Measurements from ENCODE around the gene CFD. TPM values are rescaled to one million over a fixed set of nuclear protein-coding genes. Genes with fewer than 3 reads are reported as not detected.

The CFD gene
- total RNA-seq, 4 donors from 2014 or later, result 3.2 to 233 (median 50.2) TPM

GRCh38 chr19:855142-855541 is 4.3 kb upstream of the CFD start:
- Histone ChIP-seq H3K27me3 (peaks cover 9 to 27% of the 10 kb centered on the region in 2 donors), H3K4me1 (peaks cover 3% of the 10 kb centered on the region in 2 donors), H3K27ac (no peak overlapping the region), H3K36me3 (no peaks in the 10 kb centered on the region), H3K4me3 (no peak overlapping the region), H3K9me3 (no peaks in the 10 kb centered on the region)
- DNase-seq, result no peak
- TF ChIP-seq CTCF (IDR thresholded peaks at IDR 0.05), result no peak
- TF ChIP-seq POLR2A (IDR thresholded peaks at IDR 0.05), result no peak
- intact Hi-C loops (cut with DNase I; ENCODE audit: low total_unique reads), result no loop called here

GRCh38 chr19:855566-856120 is 3.8 kb upstream of the CFD start:
- peaks cover 9 to 32% of the 10 kb centered on the region in 2 donors for H3K27me3 ChIP-seq
- no peak overlapping the region for H3K27ac ChIP-seq
- TF ChIP-seq CTCF (IDR thresholded peaks at IDR 0.05) (no peak), POLR2A (IDR thresholded peaks at IDR 0.05) (no peak)
- H3K4me3 ChIP-seq, result no peak overlapping the region
- intact Hi-C loops (cut with DNase I; ENCODE audit: low total_unique reads), result no loop called here
- peaks cover 3 to 8% of the 10 kb centered on the region in 2 donors for H3K4me1 ChIP-seq
- no peaks in the 10 kb centered on the region for H3K9me3 ChIP-seq
- H3K36me3 ChIP-seq, result no peaks in the 10 kb centered on the region
- DNase-seq, result no peak

- intact Hi-C loops (cut with DNase I; ENCODE audit: low total_unique reads), result no loop called here
Observed at GRCh38 chr19:858284-858683, 1.2 kb upstream of the CFD start.

GRCh38 chr19:861141-861755 is 1.8 kb downstream of the CFD start:
- no peaks in the 10 kb centered on the region for H3K36me3 ChIP-seq
- intact Hi-C loops (cut with DNase I; ENCODE audit: low total_unique reads), result loop anchor here (10.0 kb wide), 1 partner anchor 124 kb away; the partner anchor contains the start of gene WDR18
- peaks cover 0 to 20% of the 10 kb centered on the region in 2 donors for H3K27me3 ChIP-seq
- DNase-seq, result no peak
- no peaks in the 10 kb centered on the region for H3K9me3 ChIP-seq
- H3K27ac ChIP-seq, result no peak overlapping the region
- TF ChIP-seq CTCF (IDR thresholded peaks at IDR 0.05), result no peak
- TF ChIP-seq POLR2A (IDR thresholded peaks at IDR 0.05), result no peak
- peaks cover 0 to 17% of the 10 kb centered on the region in 2 donors for H3K4me1 ChIP-seq
- H3K4me3 ChIP-seq, result no peak overlapping the region

More at GRCh38 chr19:858284-858683, 1.2 kb upstream of the CFD start:
- TF ChIP-seq CTCF (IDR thresholded peaks at IDR 0.05) (no peak), POLR2A (IDR thresholded peaks at IDR 0.05) (no peak)
- Histone ChIP-seq H3K36me3 (no peaks in the 10 kb centered on the region), H3K9me3 (no peaks in the 10 kb centered on the region), H3K27ac (no peak overlapping the region), H3K27me3 (peaks cover 0 to 27% of the 10 kb centered on the region in 2 donors), H3K4me3 (no peak overlapping the region), H3K4me1 (peaks cover 0 to 17% of the 10 kb centered on the region in 2 donors)
- no peak for DNase-seq
